Fibroblast of lung (primary cell): ENCODE data around the gene B3GALT2.

Experiments
- CTCF ChIP-seq, 2 donors: IDR thresholded peaks in 1 of 2; conservative IDR thresholded peaks in 1 of 2; 1 replicate in 1 of 2; 2 replicates in 1 of 2; pipeline ENCODE4 v1.5.1; 2011 to 2012; ENCODE audit warnings: low read length in 2 of 2, control low read depth in 1 of 2, inconsistent platforms in 1 of 2, low read depth in 1 of 2, mild to moderate bottlenecking in 1 of 2
- EZH2 ChIP-seq: IDR thresholded peaks from 2 replicates; pipeline ENCODE4 v1.5.1; 2012; ENCODE audit warnings: low read length, control low read depth, mild to moderate bottlenecking; ENCODE audit errors: missing control alignments

- no peak for TF ChIP-seq CTCF (conservative IDR thresholded peaks at IDR 0.05 in 1 of 2, IDR thresholded peaks at IDR 0.05 in 1 of 2; ENCODE audit: low read depth in 1 of 2, low read length in 2 of 2)
- TF ChIP-seq EZH2 = no peak
These were observed 14.6 kb upstream of the B3GALT2 start for GRCh38 chr1:193201021-193201420.
